Measurements from ENCODE around the gene RSBN1.

DNA sequence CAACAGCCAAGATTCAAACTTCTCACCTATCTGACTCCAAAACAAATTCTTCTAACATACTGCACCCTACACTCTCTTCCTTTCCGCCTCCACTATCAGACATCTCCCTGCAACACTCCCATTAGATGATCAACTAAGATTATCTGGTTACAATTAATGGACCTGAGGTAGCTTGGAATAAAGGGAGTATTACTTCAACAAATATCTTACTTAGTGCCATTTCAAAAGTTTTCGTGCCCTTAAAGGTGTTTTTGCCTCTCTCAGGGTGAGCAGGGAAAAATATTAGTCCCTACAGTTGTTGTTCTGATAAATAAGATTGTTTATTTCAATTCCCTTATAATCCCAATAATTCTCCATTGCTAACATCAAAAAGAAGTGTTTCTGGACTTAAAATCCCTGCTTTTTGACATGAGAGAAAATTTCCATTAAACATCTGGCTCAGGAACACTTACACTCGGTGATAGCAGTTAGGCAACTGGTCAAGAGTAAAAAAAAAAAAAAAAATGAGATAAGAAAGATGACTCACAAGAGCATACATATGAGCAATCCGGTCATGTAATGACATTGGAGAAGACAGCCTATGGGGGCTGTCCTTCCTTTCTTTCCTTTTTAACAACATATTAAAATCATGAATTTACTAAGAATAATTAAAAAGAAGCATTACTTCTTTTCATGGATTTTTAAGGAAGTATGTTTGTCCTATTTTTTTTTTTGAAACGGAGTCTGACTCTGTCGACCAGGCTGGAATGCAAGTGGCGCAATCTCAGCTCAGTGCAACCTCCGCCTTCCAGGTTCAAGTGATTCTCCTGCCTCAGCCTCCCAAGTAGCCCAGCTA lies 7.6 kb downstream of the RSBN1 start:
- no peak for TF ChIP-seq EZH2phosphoT487 (IDR thresholded peaks at IDR 0.05; ENCODE audit: insufficient read depth, low read depth)
- no peak for TF ChIP-seq EZH2 (IDR thresholded peaks at IDR 0.05; ENCODE audit: insufficient read depth, poor library complexity, severe bottlenecking)
